ENCODE results near the gene FER.
A peak's percentile ranks its signal among the peaks of the same experiment; 100 is the strongest.

FER gene

DNA sequence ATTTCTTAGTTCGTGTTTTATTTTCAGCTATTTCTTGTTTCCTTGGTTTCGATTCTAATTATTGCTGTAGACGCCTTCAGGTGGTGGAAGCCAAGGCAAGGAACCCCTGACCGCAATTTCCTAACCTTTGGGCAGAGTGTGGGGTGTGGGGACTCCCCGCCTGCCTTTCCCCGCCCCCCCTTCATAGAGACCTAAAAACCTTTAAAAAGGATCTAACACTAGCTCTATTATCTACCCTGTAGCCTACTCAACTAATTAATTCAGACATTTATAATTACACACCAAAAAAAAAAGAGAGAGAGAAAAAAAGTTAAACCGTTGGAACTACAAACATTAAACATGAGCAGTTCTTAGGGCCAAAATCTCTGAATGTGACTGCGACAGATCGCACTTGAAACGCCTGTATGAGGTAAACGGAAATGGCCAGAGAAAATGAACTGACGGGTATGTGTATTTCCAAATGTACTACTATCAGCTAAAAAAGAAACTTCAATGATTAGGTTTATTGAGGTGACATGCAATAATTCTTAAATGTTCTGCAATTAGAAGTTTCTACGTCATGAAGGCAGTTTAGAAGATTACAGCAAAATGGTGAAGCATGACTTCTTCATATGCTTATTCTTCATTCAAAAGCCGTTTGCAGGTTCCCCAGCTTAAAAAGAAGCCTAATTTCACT is 19.0 kb upstream of the FER start:
- Histone ChIP-seq H2BK5ac (ENCODE audit: low read depth, low read length, poor library complexity, severe bottlenecking) (no peak overlapping the region), H3K4ac (ENCODE audit: low read depth in 1 of 2, low read length in 2 of 2) (no peak overlapping the region), H4K91ac (ENCODE audit: low read length) (no peak overlapping the region), H2BK12ac (ENCODE audit: low read length in 2 of 2) (no peak overlapping the region), H3K79me1 (replicated peaks; ENCODE audit: low read length, poor library complexity, severe bottlenecking) (no peaks in the 10 kb centered on the region), H3K18ac (ENCODE audit: low read depth in 1 of 2, low read length in 2 of 2) (no peak overlapping the region), H3K9ac (ENCODE audit: low read length) (peak overlapping the region; percentile 98), H3K4me3 (ENCODE audit: insufficient read depth in 1 of 2, low read depth in 1 of 2, low read length in 2 of 2) (peak overlapping the region; percentile 79 to 88), H4K8ac (ENCODE audit: low read length) (no peak overlapping the region), H3K27me3 (ENCODE audit: control insufficient read depth in 1 of 2, insufficient read depth in 1 of 2, low read length in 2 of 2) (no peaks in the 10 kb centered on the region), H3K14ac (ENCODE audit: low read length in 2 of 2) (no peak overlapping the region), H2AFZ (ENCODE audit: low read depth, low read length) (no peak overlapping the region), H2AK5ac (ENCODE audit: low read length, severe bottlenecking) (no peak overlapping the region), H3K4me1 (ENCODE audit: control insufficient read depth, insufficient read depth, low read depth, low read length) (peaks cover 4% of the 10 kb centered on the region), H3K27ac (ENCODE audit: low read length, poor library complexity, severe bottlenecking) (peak overlapping the region; percentile 57), H2BK15ac (ENCODE audit: low read depth, poor library complexity, severe bottlenecking) (no peak overlapping the region), H2BK120ac (ENCODE audit: low read depth, low read length) (no peak overlapping the region), H3K9me3 (ENCODE audit: control insufficient read depth, low read length) (no peaks in the 10 kb centered on the region), H3K36me3 (ENCODE audit: control insufficient read depth in 1 of 2, insufficient read depth in 2 of 2, low read depth in 1 of 2, low read length in 2 of 2) (no peaks in the 10 kb centered on the region), H3K4me2 (ENCODE audit: low read length, poor library complexity, severe bottlenecking) (peak overlapping the region; percentile 76), H3K23ac (ENCODE audit: low read length in 2 of 2) (no peak overlapping the region)
- WGBS: 60% methylated on average over 9 of the region's 14 CpGs
- no peak for DNase-seq

- H3K14ac ChIP-seq (ENCODE audit: low read length in 2 of 2): no peak overlapping the region
- no peak overlapping the region for H2BK15ac ChIP-seq (ENCODE audit: low read depth, poor library complexity, severe bottlenecking)
- no peaks in the 10 kb centered on the region for H3K79me1 ChIP-seq (replicated peaks; ENCODE audit: low read length, poor library complexity, severe bottlenecking)
- no peaks in the 10 kb centered on the region for H3K36me3 ChIP-seq (ENCODE audit: control insufficient read depth in 1 of 2, insufficient read depth in 2 of 2, low read depth in 1 of 2, low read length in 2 of 2)
- H3K9me3 ChIP-seq (ENCODE audit: control insufficient read depth, low read length): no peaks in the 10 kb centered on the region
- H3K27ac ChIP-seq (ENCODE audit: low read length, poor library complexity, severe bottlenecking): no peak overlapping the region
- H4K8ac ChIP-seq (ENCODE audit: low read length): no peak overlapping the region
- H2BK120ac ChIP-seq (ENCODE audit: low read depth, low read length): no peak overlapping the region
- H2AK5ac ChIP-seq (ENCODE audit: low read length, severe bottlenecking): no peak overlapping the region
- no peak overlapping the region for H3K18ac ChIP-seq (ENCODE audit: low read depth in 1 of 2, low read length in 2 of 2)
- peaks cover 4% of the 10 kb centered on the region for H3K4me1 ChIP-seq (ENCODE audit: control insufficient read depth, insufficient read depth, low read depth, low read length)
- WGBS: 96% methylated on average over 7 of the region's 8 CpGs
- H2BK12ac ChIP-seq (ENCODE audit: low read length in 2 of 2): no peak overlapping the region
- DNase-seq: no peak
- no peak overlapping the region for H3K4me2 ChIP-seq (ENCODE audit: low read length, poor library complexity, severe bottlenecking)
- H3K4ac ChIP-seq (ENCODE audit: low read depth in 1 of 2, low read length in 2 of 2): no peak overlapping the region
- peak overlapping the region; percentile 98 for H3K9ac ChIP-seq (ENCODE audit: low read length)
- no peak overlapping the region for H2BK5ac ChIP-seq (ENCODE audit: low read depth, low read length, poor library complexity, severe bottlenecking)
- H3K4me3 ChIP-seq (ENCODE audit: insufficient read depth in 1 of 2, low read depth in 1 of 2, low read length in 2 of 2): peak overlapping the region in 1 of 2 experiments; percentile 88
- H2AFZ ChIP-seq (ENCODE audit: low read depth, low read length): no peak overlapping the region
- no peak overlapping the region for H4K91ac ChIP-seq (ENCODE audit: low read length)
- H3K23ac ChIP-seq (ENCODE audit: low read length in 2 of 2): no peak overlapping the region
- H3K27me3 ChIP-seq (ENCODE audit: control insufficient read depth in 1 of 2, insufficient read depth in 1 of 2, low read length in 2 of 2): no peaks in the 10 kb centered on the region
These were observed 18.5 kb upstream of the FER start for GRCh38 chr5:108729242-108729615.

- Histone ChIP-seq H3K4me1 (ENCODE audit: control insufficient read depth, insufficient read depth, low read depth, low read length) (peaks cover 4% of the 10 kb centered on the region), H4K8ac (ENCODE audit: low read length) (no peak overlapping the region), H2BK5ac (ENCODE audit: low read depth, low read length, poor library complexity, severe bottlenecking) (no peak overlapping the region), H3K27ac (ENCODE audit: low read length, poor library complexity, severe bottlenecking) (no peak overlapping the region), H2AK5ac (ENCODE audit: low read length, severe bottlenecking) (no peak overlapping the region), H2AFZ (ENCODE audit: low read depth, low read length) (no peak overlapping the region), H3K9ac (ENCODE audit: low read length) (no peak overlapping the region), H2BK120ac (ENCODE audit: low read depth, low read length) (no peak overlapping the region), H3K14ac (ENCODE audit: low read length in 2 of 2) (no peak overlapping the region), H3K9me3 (ENCODE audit: control insufficient read depth, low read length) (no peaks in the 10 kb centered on the region), H3K4me2 (ENCODE audit: low read length, poor library complexity, severe bottlenecking) (no peak overlapping the region), H3K4me3 (ENCODE audit: insufficient read depth in 1 of 2, low read depth in 1 of 2, low read length in 2 of 2) (no peak overlapping the region), H3K79me1 (replicated peaks; ENCODE audit: low read length, poor library complexity, severe bottlenecking) (no peaks in the 10 kb centered on the region), H4K91ac (ENCODE audit: low read length) (no peak overlapping the region), H2BK12ac (ENCODE audit: low read length in 2 of 2) (no peak overlapping the region), H3K4ac (ENCODE audit: low read depth in 1 of 2, low read length in 2 of 2) (no peak overlapping the region), H3K18ac (ENCODE audit: low read depth in 1 of 2, low read length in 2 of 2) (no peak overlapping the region), H3K27me3 (ENCODE audit: control insufficient read depth in 1 of 2, insufficient read depth in 1 of 2, low read length in 2 of 2) (no peaks in the 10 kb centered on the region), H3K36me3 (ENCODE audit: control insufficient read depth in 1 of 2, insufficient read depth in 2 of 2, low read depth in 1 of 2, low read length in 2 of 2) (no peaks in the 10 kb centered on the region), H3K23ac (ENCODE audit: low read length in 2 of 2) (no peak overlapping the region), H2BK15ac (ENCODE audit: low read depth, poor library complexity, severe bottlenecking) (no peak overlapping the region)
- WGBS: 93% methylated on average over 1 of the region's 1 CpG
- peak; percentile 25 for DNase-seq
These were observed 16.9 kb upstream of the FER start for GRCh38 chr5:108730617-108731340.

DNA sequence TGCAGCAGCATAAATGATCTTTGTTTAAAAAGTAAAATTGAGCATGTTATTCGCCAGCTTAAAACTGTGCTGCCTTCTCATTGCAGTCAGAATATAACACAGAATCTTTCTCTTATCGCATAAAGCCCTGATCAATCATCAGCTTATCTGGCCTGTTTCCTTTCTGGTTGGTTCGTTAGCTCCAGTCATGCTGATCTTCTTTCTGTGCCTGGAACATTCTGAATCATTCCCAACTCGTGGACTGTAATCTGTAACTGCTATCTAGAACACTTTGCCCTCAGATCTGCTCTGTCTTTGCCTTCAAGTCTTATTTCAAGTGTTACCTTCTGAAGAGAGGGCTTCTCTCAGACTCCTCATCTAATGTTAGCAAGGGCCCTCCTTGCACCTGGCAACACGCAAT is 11.9 kb upstream of the FER start:
- Histone ChIP-seq H3K9ac (ENCODE audit: low read length) (no peak overlapping the region), H2BK5ac (ENCODE audit: low read depth, low read length, poor library complexity, severe bottlenecking) (no peak overlapping the region), H3K4me1 (ENCODE audit: control insufficient read depth, insufficient read depth, low read depth, low read length) (no peaks in the 10 kb centered on the region), H3K27ac (ENCODE audit: low read length, poor library complexity, severe bottlenecking) (no peak overlapping the region), H3K4ac (ENCODE audit: low read depth in 1 of 2, low read length in 2 of 2) (no peak overlapping the region), H4K91ac (ENCODE audit: low read length) (no peak overlapping the region), H3K14ac (ENCODE audit: low read length in 2 of 2) (no peak overlapping the region), H2BK120ac (ENCODE audit: low read depth, low read length) (no peak overlapping the region), H2AK5ac (ENCODE audit: low read length, severe bottlenecking) (no peak overlapping the region), H4K8ac (ENCODE audit: low read length) (no peak overlapping the region), H3K23ac (ENCODE audit: low read length in 2 of 2) (no peak overlapping the region), H3K4me3 (ENCODE audit: insufficient read depth in 1 of 2, low read depth in 1 of 2, low read length in 2 of 2) (no peak overlapping the region), H3K18ac (ENCODE audit: low read depth in 1 of 2, low read length in 2 of 2) (no peak overlapping the region), H3K9me3 (ENCODE audit: control insufficient read depth, low read length) (no peaks in the 10 kb centered on the region), H3K4me2 (ENCODE audit: low read length, poor library complexity, severe bottlenecking) (no peak overlapping the region), H2BK15ac (ENCODE audit: low read depth, poor library complexity, severe bottlenecking) (no peak overlapping the region), H3K36me3 (ENCODE audit: control insufficient read depth in 1 of 2, insufficient read depth in 2 of 2, low read depth in 1 of 2, low read length in 2 of 2) (no peaks in the 10 kb centered on the region), H3K79me1 (replicated peaks; ENCODE audit: low read length, poor library complexity, severe bottlenecking) (no peaks in the 10 kb centered on the region), H2AFZ (ENCODE audit: low read depth, low read length) (no peak overlapping the region), H2BK12ac (ENCODE audit: low read length in 2 of 2) (no peak overlapping the region), H3K27me3 (ENCODE audit: control insufficient read depth in 1 of 2, insufficient read depth in 1 of 2, low read length in 2 of 2) (no peaks in the 10 kb centered on the region)
- WGBS: 61% methylated on average over 5 of the region's 5 CpGs
- peak; percentile 37 for DNase-seq

All from mesenchymal stem cell (in vitro differentiated cells and primary cell).